Esophagus muscularis mucosa (tissue), 4 donors: ENCODE measurements around the gene GRID1. TPM values are rescaled to one million over a fixed set of nuclear protein-coding genes. Genes with fewer than 3 reads are reported as not detected.

Experiments
- DNase-seq: peaks from one replicate; pipeline ENCODE4 v3.0.0-alpha.2; 2017; ENCODE audit errors: extremely low spot score
- H3K27ac ChIP-seq, 4 donors: fragments of 200-600 bp; sonication (generic); replicated peaks in 1 of 4; 1 replicate in 3 of 4; 2 replicates in 1 of 4; pipeline ENCODE4 v1.5.1; 2016 to 2019; ENCODE audit warnings: mild to moderate bottlenecking in 1 of 4
- H3K27me3 ChIP-seq, 4 donors: fragments of 200-600 bp; sonication (generic); one replicate each; pipeline versions ENCODE4 v1.5.1 to v1.6.0; 2016 to 2019
- H3K36me3 ChIP-seq, 4 donors: fragments of 200-600 bp; sonication (generic); one replicate each; pipeline ENCODE4 v1.5.1; 2016 to 2019
- H3K4me1 ChIP-seq, 4 donors: fragments of 200-600 bp; sonication (generic); one replicate each; pipeline ENCODE4 v1.5.1; 2016 to 2019
- H3K4me3 ChIP-seq, 4 donors: fragments of 200-600 bp; sonication (generic); 1 replicate in 2 of 4; 2 replicates in 2 of 4; pipeline ENCODE4 v1.5.1; 2016 to 2019; ENCODE audit warnings: mild to moderate bottlenecking in 4 of 4, moderate library complexity in 1 of 4
- H3K9me3 ChIP-seq, 4 donors: fragments of 200-600 bp; sonication (generic); 1 replicate in 3 of 4; 2 replicates in 1 of 4; pipeline ENCODE4 v1.5.1; 2016 to 2019
- CTCF ChIP-seq, 3 experiments: fragments of 200-600 bp in 2 of 3; fragments of 450-650 bp in 1 of 3; sonication (generic) in 2 of 3; IDR thresholded peaks; one replicate each; pipeline ENCODE4 v1.5.1; 2017 to 2019; ENCODE audit warnings: antibody characterized with exemption in 3 of 3, mild to moderate bottlenecking in 2 of 3, moderate library complexity in 1 of 3
- EP300 ChIP-seq: sonication (generic); formaldehyde crosslinking; IDR thresholded peaks from one replicate; pipeline ENCODE4 v1.6.1; 2017; ENCODE audit warnings: antibody characterized with exemption
- POLR2A ChIP-seq: fragments of 450-650 bp; IDR thresholded peaks from one replicate; pipeline ENCODE4 v1.6.1; 2017; ENCODE audit warnings: antibody characterized with exemption, moderate library complexity, mild to moderate bottlenecking, low read depth
- POLR2AphosphoS5 ChIP-seq, 2 donors: sonication (generic); formaldehyde crosslinking; IDR thresholded peaks; one replicate each; pipeline ENCODE4 v1.6.1; 2017; ENCODE audit warnings: antibody characterized with exemption in 2 of 2
- WGBS: methylation state at CpG from one replicate; pipeline ENCODE4 v1.1.5; 2018; 5-methylcytosine and 5-hydroxymethylcytosine counted together
- intact Hi-C: fragments of 100-400 bp; cut with DNase I; formaldehyde crosslinking; loops from one replicate; pipeline ENCODE4 v1.15.1; 2023
- total RNA-seq, 4 donors: library from RNA; depleted of rRNA; stranded (reverse); fragments of >200 nt; gene quantifications; one replicate each; pipeline versions ENCODE4 v1.1.0 to v1.2.1, GENCODE V29; 2016

The GRID1 gene
- total RNA-seq, 4 donors from 2014 or later = under 0.01 to 1.3 (median 1.1) TPM

- Histone ChIP-seq H3K4me1 (no peaks in the 10 kb centered on the region), H3K4me3 (no peak overlapping the region), H3K27me3 (no peaks in the 10 kb centered on the region), H3K9me3 (no peaks in the 10 kb centered on the region), H3K36me3 (no peaks in the 10 kb centered on the region), H3K27ac (no peak overlapping the region)
- intact Hi-C loops = no loop called here
- TF ChIP-seq EP300 (no peak), POLR2AphosphoS5 (IDR thresholded peaks at IDR 0.05) (no peak), POLR2A (no peak), CTCF (IDR thresholded peaks at IDR 0.05) (no peak)
- no peak for DNase-seq
- 95% methylated on average over 17 of the region's 18 CpGs for WGBS
Observed at GRCh38 chr10:86138551-86139065, 228.0 kb downstream of the GRID1 start.

GRCh38 chr10:86137561-86137960 lies 229.0 kb downstream of the GRID1 start:
- H3K9me3 ChIP-seq = no peaks in the 10 kb centered on the region
- no peaks in the 10 kb centered on the region for H3K36me3 ChIP-seq
- no peaks in the 10 kb centered on the region for H3K27me3 ChIP-seq
- no peak for DNase-seq
- intact Hi-C loops = no loop called here
- H3K4me3 ChIP-seq = no peak overlapping the region
- 92% methylated on average over 7 of the region's 7 CpGs for WGBS
- no peak overlapping the region for H3K27ac ChIP-seq
- no peak for TF ChIP-seq POLR2AphosphoS5 (IDR thresholded peaks at IDR 0.05)
- no peak for TF ChIP-seq POLR2A
- no peak for TF ChIP-seq CTCF (IDR thresholded peaks at IDR 0.05)
- TF ChIP-seq EP300 = no peak
- H3K4me1 ChIP-seq = no peaks in the 10 kb centered on the region

- Histone ChIP-seq H3K27ac (no peak overlapping the region), H3K36me3 (no peaks in the 10 kb centered on the region), H3K4me1 (no peaks in the 10 kb centered on the region), H3K4me3 (no peak overlapping the region), H3K27me3 (no peaks in the 10 kb centered on the region), H3K9me3 (no peaks in the 10 kb centered on the region)
- TF ChIP-seq POLR2A = no peak
- no peak for TF ChIP-seq EP300
- TF ChIP-seq POLR2AphosphoS5 (IDR thresholded peaks at IDR 0.05) = no peak
- no peak for TF ChIP-seq CTCF (IDR thresholded peaks at IDR 0.05)
- DNase-seq = no peak
- intact Hi-C loops = no loop called here
- WGBS = 63% methylated on average over 4 of the region's 4 CpGs
Observed at GRCh38 chr10:86136934-86137333, 229.7 kb downstream of the GRID1 start.

GRCh38 chr10:86135191-86135590 lies 231.4 kb downstream of the GRID1 start:
- 83% methylated on average over 1 of the region's 2 CpGs for WGBS
- no peak overlapping the region for H3K27ac ChIP-seq
- H3K36me3 ChIP-seq = no peaks in the 10 kb centered on the region
- no peaks in the 10 kb centered on the region for H3K4me1 ChIP-seq
- no peak for DNase-seq
- no peaks in the 10 kb centered on the region for H3K9me3 ChIP-seq
- H3K27me3 ChIP-seq = no peaks in the 10 kb centered on the region
- H3K4me3 ChIP-seq = no peak overlapping the region
- TF ChIP-seq POLR2A = no peak
- TF ChIP-seq POLR2AphosphoS5 (IDR thresholded peaks at IDR 0.05) = no peak
- TF ChIP-seq CTCF (IDR thresholded peaks at IDR 0.05) = no peak
- TF ChIP-seq EP300 = no peak
- intact Hi-C loops = no loop called here
